GM23338 (cell line): ENCODE data around the gene ADCK2. TPM values are rescaled to one million over a fixed set of nuclear protein-coding genes. Genes with fewer than 3 reads are reported as not detected.

Experiments
- ATAC-seq: fragments of 200-7000 bp; cut with Tn5 transposase; 3 replicates; pipeline ENCODE4 v1.9.1; 2020
- DNase-seq: peaks from one replicate; pipeline ENCODE4 v3.0.0-alpha.2; 2015; ENCODE audit warnings: low spot score
- H2AFZ ChIP-seq: fragments of 200-600 bp; sonication (generic); 2 replicates; pipeline ENCODE4 v1.8.0; 2016; ENCODE audit warnings: antibody characterized with exemption, mild to moderate bottlenecking, moderate library complexity
- H3F3A ChIP-seq: fragments of 200-600 bp; sonication (generic); replicated peaks from 2 replicates; pipeline ENCODE4 v1.8.0; 2017; ENCODE audit warnings: antibody characterized with exemption, mixed run types, low read depth
- H3K27ac ChIP-seq: fragments of 200-600 bp; sonication (generic); 2 replicates; pipeline ENCODE4 v1.6.1; 2016; ENCODE audit warnings: low read depth
- H3K27me3 ChIP-seq: fragments of 200-600 bp; sonication (generic); 2 replicates; pipeline ENCODE4 v1.8.0; 2016; ENCODE audit warnings: mild to moderate bottlenecking, mixed run types, moderate library complexity; ENCODE audit not compliant: insufficient read depth
- H3K36me3 ChIP-seq: fragments of 200-600 bp; sonication (generic); 2 replicates; pipeline ENCODE4 v1.8.0; 2016; ENCODE audit warnings: mild to moderate bottlenecking; ENCODE audit not compliant: insufficient read depth
- H3K4me1 ChIP-seq: fragments of 200-600 bp; sonication (generic); 2 replicates; pipeline ENCODE4 v1.8.0; 2016; ENCODE audit warnings: mild to moderate bottlenecking, moderate library complexity; ENCODE audit not compliant: insufficient read depth
- H3K4me2 ChIP-seq: fragments of 200-600 bp; sonication (generic); 2 replicates; pipeline ENCODE4 v1.7.1; 2017; ENCODE audit warnings: mixed run types
- H3K4me3 ChIP-seq: fragments of 200-600 bp; sonication (generic); 2 replicates; pipeline ENCODE4 v1.6.1; 2016; ENCODE audit warnings: mixed run types
- H3K79me2 ChIP-seq: fragments of 200-600 bp; sonication (generic); replicated peaks from 2 replicates; pipeline ENCODE4 v1.8.0; 2017; ENCODE audit warnings: mild to moderate bottlenecking; ENCODE audit not compliant: insufficient read depth
- H3K9me2 ChIP-seq: fragments of 200-600 bp; sonication (generic); 2 replicates; pipeline ENCODE4 v1.8.0; 2017; ENCODE audit not compliant: insufficient read depth
- H4K20me1 ChIP-seq: fragments of 200-600 bp; sonication (generic); replicated peaks from 2 replicates; pipeline ENCODE4 v1.8.0; 2017; ENCODE audit warnings: mild to moderate bottlenecking; ENCODE audit not compliant: insufficient read depth
- H3K27ac Mint-ChIP-seq: 2 replicates; pipeline ENCODE4 v1.8.0; 2020; ENCODE audit warnings: inconsistent platforms, mild to moderate bottlenecking, moderate library complexity, mixed read lengths
- H3K27me3 Mint-ChIP-seq: 3 replicates; pipeline ENCODE4 v1.8.0; 2022; ENCODE audit warnings: low read depth, mild to moderate bottlenecking, moderate library complexity, mixed read lengths, inconsistent platforms; ENCODE audit not compliant: insufficient read depth, poor library complexity
- H3K36me3 Mint-ChIP-seq: 3 replicates; pipeline ENCODE4 v1.8.0; 2021; ENCODE audit warnings: low read depth, mild to moderate bottlenecking, inconsistent platforms, moderate library complexity, mixed read lengths
- H3K4me1 Mint-ChIP-seq: 3 replicates; pipeline ENCODE4 v1.8.0; 2020; ENCODE audit warnings: mild to moderate bottlenecking, inconsistent platforms, mixed read lengths
- H3K4me3 Mint-ChIP-seq: 3 replicates; pipeline ENCODE4 v1.8.0; 2021; ENCODE audit warnings: moderate library complexity, mild to moderate bottlenecking, inconsistent platforms, mixed read lengths
- H3K9me3 Mint-ChIP-seq: 3 replicates; pipeline ENCODE4 v1.8.0; 2020; ENCODE audit warnings: moderate library complexity, mild to moderate bottlenecking, inconsistent platforms, mixed read lengths
- EZH2 ChIP-seq: fragments of 200-600 bp; sonication (generic); IDR thresholded peaks from one replicate; pipeline ENCODE4 v1.8.0; 2017; ENCODE audit warnings: antibody characterized with exemption, mild to moderate bottlenecking, low read depth; ENCODE audit not compliant: unreplicated experiment
- JUNB ChIP-seq: IDR thresholded peaks from one replicate; pipeline ENCODE4 v1.6.1; 2016; ENCODE audit warnings: antibody characterized with exemption; ENCODE audit not compliant: unreplicated experiment
- STAT1 ChIP-seq: IDR thresholded peaks from one replicate; pipeline ENCODE4 v1.6.1; 2016; ENCODE audit warnings: antibody characterized with exemption; ENCODE audit not compliant: unreplicated experiment
- ZNF331 ChIP-seq: fragments of 250-450 bp; sonication (Bioruptor Pico); IDR thresholded peaks from 2 replicates; pipeline ENCODE4 v1.5.0; 2020; ENCODE audit warnings: low read depth, mild to moderate bottlenecking, moderate library complexity
- polyA plus RNA-seq: library from polyadenylated mRNA; unstranded; fragments of >200 nt; fragmentation: Nextera tagmentation; extraction: Ambion mirVana; gene quantifications from 2 replicates; pipeline ENCODE4 v1.2.1, GENCODE V29; 2016
- total RNA-seq: library from RNA; depleted of rRNA; stranded (reverse); fragments of >200 nt; shearing (Covaris generic); gene quantifications from 2 replicates; pipeline ENCODE4 v1.2.3, GENCODE V29; 2014
- TF ChIP-seq, protein P1 (sequence below): IDR thresholded peaks from one replicate; pipeline ENCODE4 v1.6.1; 2018; ENCODE audit warnings: antibody characterized with exemption; ENCODE audit not compliant: unreplicated experiment
- TF ChIP-seq, protein P2 (sequence below), 2 experiments: fragments of 200-600 bp in 1 of 2; sonication (generic) in 1 of 2; conservative IDR thresholded peaks; 2 replicates each; pipeline versions ENCODE4 v1.5.1 to v1.6.1; 2016 to 2017; ENCODE audit warnings: antibody characterized with exemption in 2 of 2, low read depth in 2 of 2, mild to moderate bottlenecking in 2 of 2, moderate library complexity in 1 of 2

ADCK2 gene
- total and polyA plus RNA-seq, 2 experiments from 2014 or later: 4.7 to 14.4 TPM

DNA sequence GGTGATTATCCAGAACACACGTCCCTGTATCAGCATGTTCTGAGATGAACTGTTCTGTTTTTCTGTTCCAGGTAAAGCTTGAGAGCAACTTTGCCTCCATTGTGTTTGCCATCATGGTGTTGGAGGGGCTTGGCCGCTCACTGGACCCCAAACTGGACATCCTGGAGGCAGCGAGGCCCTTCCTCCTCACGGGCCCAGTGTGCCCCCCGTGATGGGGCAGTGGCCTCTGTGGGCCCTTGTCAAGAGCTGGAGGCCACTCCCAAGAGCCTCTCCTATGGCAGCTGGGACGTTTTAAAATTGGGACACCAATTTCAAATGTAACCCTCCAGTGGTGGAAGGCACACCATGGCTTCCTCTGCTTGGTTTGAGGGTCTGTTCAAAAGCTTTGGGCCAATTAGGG, 21.8 kb downstream of the ADCK2 start (continued):
- TF ChIP-seq, protein P1, sequence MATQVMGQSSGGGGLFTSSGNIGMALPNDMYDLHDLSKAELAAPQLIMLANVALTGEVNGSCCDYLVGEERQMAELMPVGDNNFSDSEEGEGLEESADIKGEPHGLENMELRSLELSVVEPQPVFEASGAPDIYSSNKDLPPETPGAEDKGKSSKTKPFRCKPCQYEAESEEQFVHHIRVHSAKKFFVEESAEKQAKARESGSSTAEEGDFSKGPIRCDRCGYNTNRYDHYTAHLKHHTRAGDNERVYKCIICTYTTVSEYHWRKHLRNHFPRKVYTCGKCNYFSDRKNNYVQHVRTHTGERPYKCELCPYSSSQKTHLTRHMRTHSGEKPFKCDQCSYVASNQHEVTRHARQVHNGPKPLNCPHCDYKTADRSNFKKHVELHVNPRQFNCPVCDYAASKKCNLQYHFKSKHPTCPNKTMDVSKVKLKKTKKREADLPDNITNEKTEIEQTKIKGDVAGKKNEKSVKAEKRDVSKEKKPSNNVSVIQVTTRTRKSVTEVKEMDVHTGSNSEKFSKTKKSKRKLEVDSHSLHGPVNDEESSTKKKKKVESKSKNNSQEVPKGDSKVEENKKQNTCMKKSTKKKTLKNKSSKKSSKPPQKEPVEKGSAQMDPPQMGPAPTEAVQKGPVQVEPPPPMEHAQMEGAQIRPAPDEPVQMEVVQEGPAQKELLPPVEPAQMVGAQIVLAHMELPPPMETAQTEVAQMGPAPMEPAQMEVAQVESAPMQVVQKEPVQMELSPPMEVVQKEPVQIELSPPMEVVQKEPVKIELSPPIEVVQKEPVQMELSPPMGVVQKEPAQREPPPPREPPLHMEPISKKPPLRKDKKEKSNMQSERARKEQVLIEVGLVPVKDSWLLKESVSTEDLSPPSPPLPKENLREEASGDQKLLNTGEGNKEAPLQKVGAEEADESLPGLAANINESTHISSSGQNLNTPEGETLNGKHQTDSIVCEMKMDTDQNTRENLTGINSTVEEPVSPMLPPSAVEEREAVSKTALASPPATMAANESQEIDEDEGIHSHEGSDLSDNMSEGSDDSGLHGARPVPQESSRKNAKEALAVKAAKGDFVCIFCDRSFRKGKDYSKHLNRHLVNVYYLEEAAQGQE: no peak
- no peak for TF ChIP-seq EZH2
- no peak for TF ChIP-seq ZNF331 (CRISPR knock-in tag)
- TF ChIP-seq, protein P2, sequence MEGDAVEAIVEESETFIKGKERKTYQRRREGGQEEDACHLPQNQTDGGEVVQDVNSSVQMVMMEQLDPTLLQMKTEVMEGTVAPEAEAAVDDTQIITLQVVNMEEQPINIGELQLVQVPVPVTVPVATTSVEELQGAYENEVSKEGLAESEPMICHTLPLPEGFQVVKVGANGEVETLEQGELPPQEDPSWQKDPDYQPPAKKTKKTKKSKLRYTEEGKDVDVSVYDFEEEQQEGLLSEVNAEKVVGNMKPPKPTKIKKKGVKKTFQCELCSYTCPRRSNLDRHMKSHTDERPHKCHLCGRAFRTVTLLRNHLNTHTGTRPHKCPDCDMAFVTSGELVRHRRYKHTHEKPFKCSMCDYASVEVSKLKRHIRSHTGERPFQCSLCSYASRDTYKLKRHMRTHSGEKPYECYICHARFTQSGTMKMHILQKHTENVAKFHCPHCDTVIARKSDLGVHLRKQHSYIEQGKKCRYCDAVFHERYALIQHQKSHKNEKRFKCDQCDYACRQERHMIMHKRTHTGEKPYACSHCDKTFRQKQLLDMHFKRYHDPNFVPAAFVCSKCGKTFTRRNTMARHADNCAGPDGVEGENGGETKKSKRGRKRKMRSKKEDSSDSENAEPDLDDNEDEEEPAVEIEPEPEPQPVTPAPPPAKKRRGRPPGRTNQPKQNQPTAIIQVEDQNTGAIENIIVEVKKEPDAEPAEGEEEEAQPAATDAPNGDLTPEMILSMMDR (conservative IDR thresholded peaks at IDR 0.05; ENCODE audit: low read depth in 2 of 2): no peak

DNA sequence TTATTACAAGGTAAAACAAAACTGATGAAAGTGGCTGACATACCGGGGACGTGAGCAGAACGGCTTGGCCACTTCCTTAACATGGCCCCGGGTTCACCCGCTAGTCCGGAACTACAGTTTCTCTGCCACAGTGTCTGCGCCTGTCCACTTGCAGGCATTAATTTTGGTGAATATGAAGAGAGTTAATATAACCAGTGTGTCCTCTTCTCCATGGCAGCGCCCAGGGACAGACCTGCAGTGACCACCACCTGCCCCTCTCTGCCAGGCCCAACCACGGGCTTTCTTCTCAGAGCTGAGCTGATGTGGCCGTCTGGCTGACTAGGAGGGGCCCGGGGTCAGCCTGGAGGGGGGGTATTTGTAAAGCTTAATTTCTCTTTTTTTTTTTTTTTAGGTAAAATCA, 22.6 kb downstream of the ADCK2 start:
- no peak overlapping the region for H3K4me3 ChIP-seq
- H4K20me1 ChIP-seq: peaks cover 5% of the 10 kb centered on the region; the same call in 1 of the 2 replicates
- peaks cover 31% of the 10 kb centered on the region for H3K79me2 ChIP-seq
- no peak overlapping the region for H2AFZ ChIP-seq
- Mint-ChIP-seq H3K9me3 (no peaks in the 10 kb centered on the region; the same call in 2 of the 3 replicates), H3K4me3 (no peak overlapping the region), H3K4me1 (peaks cover 17% of the 10 kb centered on the region), H3K27me3 (peaks cover 21% of the 10 kb centered on the region), H3K27ac (no peak overlapping the region), H3K36me3 (peaks cover 3% of the 10 kb centered on the region; the same call in 2 of the 3 replicates)
- no peak overlapping the region for H3K27ac ChIP-seq
- H3F3A ChIP-seq: 0 out of 2 replicates have a peak, but pooled peaks cover 3% of the 10 kb centered on the region
- DNase-seq (no peak), ATAC-seq (no peak)
- no peak overlapping the region for H3K4me2 ChIP-seq
- no peaks in the 10 kb centered on the region; the same call in 1 of the 2 replicates for H3K4me1 ChIP-seq
- H3K9me2 ChIP-seq: no peaks in the 10 kb centered on the region
- H3K36me3 ChIP-seq: no peaks in the 10 kb centered on the region
- H3K27me3 ChIP-seq: no peaks in the 10 kb centered on the region
- TF ChIP-seq JUNB (no peak), ZNF331 (CRISPR knock-in tag) (no peak), STAT1 (no peak)
- TF ChIP-seq, protein P1: no peak
- TF ChIP-seq, protein P2 (conservative IDR thresholded peaks at IDR 0.05; ENCODE audit: low read depth in 2 of 2): no peak
